ENCODE results near the gene RHEX. TPM values are rescaled to one million over a fixed set of nuclear protein-coding genes. Genes with fewer than 3 reads are reported as not detected.

Gene RHEX
- total and polyA plus RNA-seq, 2 donors (not counting 1 experiment from before 2014, with no cell fraction given) = not detected

- H3K79me2 ChIP-seq (ENCODE audit: control insufficient read depth, insufficient read depth, low read length) = no peaks in the 10 kb centered on the region
- no peak for DNase-seq (ENCODE audit: low read depth in 2 of 2)
- no peak overlapping the region for H3K27ac ChIP-seq (ENCODE audit: insufficient read depth, low read length)
- no peak overlapping the region for H2AFZ ChIP-seq (ENCODE audit: low read length)
- H3K4me2 ChIP-seq (ENCODE audit: extremely low read depth, insufficient read depth, low read length) = no peak overlapping the region
- no peaks in the 10 kb centered on the region for H3K36me3 ChIP-seq (ENCODE audit: control insufficient read depth, insufficient read depth, low read length)
- no peaks in the 10 kb centered on the region for H4K20me1 ChIP-seq (ENCODE audit: control insufficient read depth, extremely low read depth, insufficient read depth, low read length)
- no peak overlapping the region for H3K9ac ChIP-seq (ENCODE audit: insufficient read depth, low read length)
- H3K4me3 ChIP-seq (replicated peaks in 1 of 4; ENCODE audit: control extremely low read depth in 1 of 4, insufficient read depth in 1 of 4, low read depth in 3 of 4, low read length in 4 of 4) = no peak overlapping the region
- no peaks in the 10 kb centered on the region for H3K4me1 ChIP-seq (ENCODE audit: control insufficient read depth, extremely low read depth, insufficient read depth, low read length)
- H3K9me3 ChIP-seq (ENCODE audit: control insufficient read depth, insufficient read depth, low read depth, low read length) = no peaks in the 10 kb centered on the region
- peaks cover 51% of the 10 kb centered on the region for H3K27me3 ChIP-seq (ENCODE audit: control insufficient read depth, insufficient read depth, low read length)
- no peak for TF ChIP-seq EZH2 (IDR thresholded peaks at IDR 0.05; ENCODE audit: low read length, missing control alignments)
- TF ChIP-seq CTCF (conservative IDR thresholded peaks at IDR 0.05 in 1 of 2, IDR thresholded peaks at IDR 0.05 in 1 of 2; ENCODE audit: low read depth in 1 of 2, low read length in 2 of 2) = no peak
Measured at GRCh38 chr1:206142770-206143169, 89.8 kb downstream of the RHEX start.

- H3K36me3 ChIP-seq (ENCODE audit: control insufficient read depth, insufficient read depth, low read length) = no peaks in the 10 kb centered on the region
- peaks cover 50% of the 10 kb centered on the region for H3K27me3 ChIP-seq (ENCODE audit: control insufficient read depth, insufficient read depth, low read length)
- H3K27ac ChIP-seq (ENCODE audit: insufficient read depth, low read length) = no peak overlapping the region
- TF ChIP-seq CTCF (conservative IDR thresholded peaks at IDR 0.05 in 1 of 2, IDR thresholded peaks at IDR 0.05 in 1 of 2; ENCODE audit: low read depth in 1 of 2, low read length in 2 of 2) = no peak
- no peak for TF ChIP-seq EZH2 (IDR thresholded peaks at IDR 0.05; ENCODE audit: low read length, missing control alignments)
- H3K4me1 ChIP-seq (ENCODE audit: control insufficient read depth, extremely low read depth, insufficient read depth, low read length) = no peaks in the 10 kb centered on the region
- no peaks in the 10 kb centered on the region for H3K9me3 ChIP-seq (ENCODE audit: control insufficient read depth, insufficient read depth, low read depth, low read length)
- H3K4me3 ChIP-seq (replicated peaks in 1 of 4; ENCODE audit: control extremely low read depth in 1 of 4, insufficient read depth in 1 of 4, low read depth in 3 of 4, low read length in 4 of 4) = no peak overlapping the region
- H2AFZ ChIP-seq (ENCODE audit: low read length) = no peak overlapping the region
- no peaks in the 10 kb centered on the region for H3K79me2 ChIP-seq (ENCODE audit: control insufficient read depth, insufficient read depth, low read length)
- H3K4me2 ChIP-seq (ENCODE audit: extremely low read depth, insufficient read depth, low read length) = no peak overlapping the region
- H4K20me1 ChIP-seq (ENCODE audit: control insufficient read depth, extremely low read depth, insufficient read depth, low read length) = no peaks in the 10 kb centered on the region
- no peak for DNase-seq (ENCODE audit: low read depth in 2 of 2)
- no peak overlapping the region for H3K9ac ChIP-seq (ENCODE audit: insufficient read depth, low read length)
Measured at GRCh38 chr1:206143537-206144172, 90.7 kb downstream of the RHEX start.

GRCh38 chr1:206144605-206145004 lies 91.6 kb downstream of the RHEX start:
- Histone ChIP-seq H3K4me1 (ENCODE audit: control insufficient read depth, extremely low read depth, insufficient read depth, low read length) (no peaks in the 10 kb centered on the region), H3K79me2 (ENCODE audit: control insufficient read depth, insufficient read depth, low read length) (no peaks in the 10 kb centered on the region), H3K27me3 (ENCODE audit: control insufficient read depth, insufficient read depth, low read length) (peaks cover 51% of the 10 kb centered on the region), H3K4me3 (replicated peaks in 1 of 4; ENCODE audit: control extremely low read depth in 1 of 4, insufficient read depth in 1 of 4, low read depth in 3 of 4, low read length in 4 of 4) (no peak overlapping the region), H3K4me2 (ENCODE audit: extremely low read depth, insufficient read depth, low read length) (no peak overlapping the region), H3K9ac (ENCODE audit: insufficient read depth, low read length) (no peak overlapping the region), H2AFZ (ENCODE audit: low read length) (no peak overlapping the region), H3K27ac (ENCODE audit: insufficient read depth, low read length) (no peak overlapping the region), H3K9me3 (ENCODE audit: control insufficient read depth, insufficient read depth, low read depth, low read length) (no peaks in the 10 kb centered on the region), H3K36me3 (ENCODE audit: control insufficient read depth, insufficient read depth, low read length) (no peaks in the 10 kb centered on the region), H4K20me1 (ENCODE audit: control insufficient read depth, extremely low read depth, insufficient read depth, low read length) (no peaks in the 10 kb centered on the region)
- no peak for DNase-seq (ENCODE audit: low read depth in 2 of 2)
- TF ChIP-seq CTCF (conservative IDR thresholded peaks at IDR 0.05 in 1 of 2, IDR thresholded peaks at IDR 0.05 in 1 of 2; ENCODE audit: low read depth in 1 of 2, low read length in 2 of 2) (no peak), EZH2 (IDR thresholded peaks at IDR 0.05; ENCODE audit: low read length, missing control alignments) (no peak)
